ENCODE results near the gene PPP3CA. TPM values are rescaled to one million over a fixed set of nuclear protein-coding genes. Genes with fewer than 3 reads are reported as not detected.

PPP3CA gene
- total and polyA plus RNA-seq, 3 donors from 2014 or later, result 19.1 to 44.5 (median 39.1) TPM

DNA sequence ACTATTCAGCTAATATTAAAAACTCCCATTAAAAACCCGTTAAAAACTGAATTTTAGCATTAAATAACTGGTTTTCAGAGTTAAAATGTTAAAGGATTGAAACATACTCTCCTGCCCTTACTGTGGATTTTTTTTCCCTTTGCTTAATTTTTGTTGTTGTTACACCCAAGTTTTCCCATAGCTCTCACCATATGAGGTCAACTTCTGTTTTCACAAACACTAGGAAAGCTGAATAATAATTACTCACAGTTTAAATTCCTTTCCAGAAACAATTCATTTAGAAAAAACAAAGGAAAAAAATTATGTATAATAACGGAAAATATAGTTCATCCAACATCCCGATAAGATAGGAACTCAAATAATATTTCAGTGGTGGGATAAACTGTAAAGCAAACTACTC is 129.0 kb downstream of the PPP3CA start:
- Histone ChIP-seq H3K9me3 (no peaks in the 10 kb centered on the region), H3K36me3 (ENCODE audit: low read depth, missing control alignments) (no peaks in the 10 kb centered on the region), H3K4me3 (no peak overlapping the region), H3K27ac (no peak overlapping the region), H3K4me1 (no peaks in the 10 kb centered on the region), H3K27me3 (no peaks in the 10 kb centered on the region)
- 55 to 62% methylated on average over 3 of the region's 3 CpGs for WGBS, 2 donors
- TF ChIP-seq POLR2A (IDR thresholded peaks at IDR 0.05), result no peak
- intact Hi-C loops (cut with DNase I; ENCODE audit: low total_unique reads), result no loop called here
- DNase-seq, result no peak

DNA sequence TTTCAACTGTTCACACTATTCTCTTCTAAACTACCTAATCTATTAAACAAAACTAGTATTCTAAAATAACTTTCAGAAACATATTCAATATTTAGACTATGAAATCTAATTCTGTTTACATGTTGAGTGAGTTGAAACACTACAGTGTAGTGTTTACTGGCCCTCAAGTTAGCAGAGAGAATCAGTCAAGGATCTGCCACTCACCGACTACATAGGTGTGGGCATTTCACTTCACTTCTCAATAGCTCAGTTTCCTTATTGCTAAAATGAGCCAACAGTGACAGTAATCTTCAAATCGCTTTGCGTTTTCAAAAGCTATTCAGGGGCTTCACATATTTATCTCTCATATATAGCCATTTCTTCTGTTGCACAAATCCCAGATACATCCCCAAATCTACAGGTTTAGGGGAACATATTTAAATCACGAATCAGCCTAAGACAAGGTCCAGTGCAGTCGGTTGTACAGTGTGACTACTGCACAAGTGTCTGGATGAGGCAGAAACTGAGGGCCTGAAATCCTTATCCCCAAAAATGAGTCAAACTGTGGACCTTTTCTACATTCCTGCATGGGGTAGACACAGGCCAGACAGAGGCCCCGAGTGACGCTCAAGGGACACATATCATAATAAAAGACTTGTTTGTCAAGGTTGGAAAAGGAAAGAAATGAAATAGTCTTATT is 129.8 kb downstream of the PPP3CA start:
- DNase-seq, result no peak
- intact Hi-C loops (cut with DNase I; ENCODE audit: low total_unique reads), result no loop called here
- Histone ChIP-seq H3K9me3 (no peaks in the 10 kb centered on the region), H3K4me3 (no peak overlapping the region), H3K4me1 (no peaks in the 10 kb centered on the region), H3K27me3 (no peaks in the 10 kb centered on the region), H3K27ac (no peak overlapping the region), H3K36me3 (ENCODE audit: low read depth, missing control alignments) (no peaks in the 10 kb centered on the region)
- 87 to 93% methylated on average over 7 of the region's 7 CpGs for WGBS, 2 donors
- TF ChIP-seq POLR2A (IDR thresholded peaks at IDR 0.05), result no peak
- TF ChIP-seq, protein P1, sequence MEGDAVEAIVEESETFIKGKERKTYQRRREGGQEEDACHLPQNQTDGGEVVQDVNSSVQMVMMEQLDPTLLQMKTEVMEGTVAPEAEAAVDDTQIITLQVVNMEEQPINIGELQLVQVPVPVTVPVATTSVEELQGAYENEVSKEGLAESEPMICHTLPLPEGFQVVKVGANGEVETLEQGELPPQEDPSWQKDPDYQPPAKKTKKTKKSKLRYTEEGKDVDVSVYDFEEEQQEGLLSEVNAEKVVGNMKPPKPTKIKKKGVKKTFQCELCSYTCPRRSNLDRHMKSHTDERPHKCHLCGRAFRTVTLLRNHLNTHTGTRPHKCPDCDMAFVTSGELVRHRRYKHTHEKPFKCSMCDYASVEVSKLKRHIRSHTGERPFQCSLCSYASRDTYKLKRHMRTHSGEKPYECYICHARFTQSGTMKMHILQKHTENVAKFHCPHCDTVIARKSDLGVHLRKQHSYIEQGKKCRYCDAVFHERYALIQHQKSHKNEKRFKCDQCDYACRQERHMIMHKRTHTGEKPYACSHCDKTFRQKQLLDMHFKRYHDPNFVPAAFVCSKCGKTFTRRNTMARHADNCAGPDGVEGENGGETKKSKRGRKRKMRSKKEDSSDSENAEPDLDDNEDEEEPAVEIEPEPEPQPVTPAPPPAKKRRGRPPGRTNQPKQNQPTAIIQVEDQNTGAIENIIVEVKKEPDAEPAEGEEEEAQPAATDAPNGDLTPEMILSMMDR (IDR thresholded peaks at IDR 0.05), result no peak

GRCh38 chr4:101211146-101211553 is 136.2 kb downstream of the PPP3CA start:
- intact Hi-C loops (cut with DNase I; ENCODE audit: low total_unique reads), result no loop called here
- no peaks in the 10 kb centered on the region for H3K36me3 ChIP-seq (ENCODE audit: low read depth, missing control alignments)
- TF ChIP-seq, protein P1 (IDR thresholded peaks at IDR 0.05), result no peak
- no peak for TF ChIP-seq POLR2A (IDR thresholded peaks at IDR 0.05)
- no peak overlapping the region for H3K4me3 ChIP-seq
- no peaks in the 10 kb centered on the region for H3K27me3 ChIP-seq
- H3K9me3 ChIP-seq, result no peaks in the 10 kb centered on the region
- H3K4me1 ChIP-seq, result no peaks in the 10 kb centered on the region
- no peak overlapping the region for H3K27ac ChIP-seq
- DNase-seq, result no peak

DNA sequence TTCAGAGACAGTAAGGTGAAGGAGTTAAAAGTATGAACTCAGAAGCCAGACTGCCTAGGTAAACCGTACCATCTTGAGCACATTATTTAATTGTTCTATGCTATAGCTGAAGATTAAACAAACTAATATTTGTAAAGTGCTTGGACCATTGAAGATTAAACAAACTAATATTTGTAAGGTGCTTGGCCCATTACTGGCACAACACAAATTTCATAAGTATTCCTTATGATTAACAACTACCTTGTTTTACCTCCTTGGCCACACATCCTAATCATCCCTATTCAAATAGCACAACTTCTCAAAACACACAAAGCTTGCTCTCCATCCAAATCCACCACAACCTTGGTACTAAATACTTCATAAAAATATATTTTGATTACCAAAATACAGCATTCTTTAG is 137.0 kb downstream of the PPP3CA start:
- no peak for DNase-seq
- no peak for TF ChIP-seq POLR2A (IDR thresholded peaks at IDR 0.05)
- TF ChIP-seq, protein P1 (IDR thresholded peaks at IDR 0.05), result no peak
- Histone ChIP-seq H3K27me3 (no peaks in the 10 kb centered on the region), H3K4me3 (no peak overlapping the region), H3K36me3 (ENCODE audit: low read depth, missing control alignments) (no peaks in the 10 kb centered on the region), H3K27ac (no peak overlapping the region), H3K9me3 (no peaks in the 10 kb centered on the region), H3K4me1 (no peaks in the 10 kb centered on the region)
- intact Hi-C loops (cut with DNase I; ENCODE audit: low total_unique reads), result no loop called here
- WGBS, 2 donors, result 90 to 96% methylated on average over 1 of the region's 1 CpG

DNA sequence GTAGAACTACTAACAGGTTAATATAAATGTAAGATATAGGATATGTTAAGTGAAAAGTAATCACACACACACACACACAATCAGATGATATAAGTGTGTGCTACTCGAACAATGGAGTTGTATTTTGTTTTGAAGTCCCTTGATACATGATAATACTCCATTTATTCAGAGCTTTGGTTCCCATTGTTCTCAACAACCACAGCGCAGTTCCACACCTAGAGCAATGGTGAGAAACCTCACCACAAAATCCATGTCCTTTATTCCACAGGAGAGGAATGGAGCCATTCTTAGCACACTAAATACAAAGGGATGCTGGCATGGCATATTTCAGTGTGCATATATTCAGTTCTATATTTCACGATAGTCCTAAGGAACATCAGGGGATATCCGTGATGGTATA is 139.2 kb downstream of the PPP3CA start:
- no peaks in the 10 kb centered on the region for H3K27me3 ChIP-seq
- WGBS, 2 donors, result 91 to 95% methylated on average over 4 of the region's 4 CpGs
- intact Hi-C loops (cut with DNase I; ENCODE audit: low total_unique reads), result no loop called here
- H3K4me1 ChIP-seq, result no peaks in the 10 kb centered on the region
- no peak overlapping the region for H3K4me3 ChIP-seq
- H3K9me3 ChIP-seq, result no peaks in the 10 kb centered on the region
- TF ChIP-seq, protein P1 (IDR thresholded peaks at IDR 0.05), result no peak
- no peak for TF ChIP-seq POLR2A (IDR thresholded peaks at IDR 0.05)
- no peak for DNase-seq
- H3K27ac ChIP-seq, result no peak overlapping the region
- H3K36me3 ChIP-seq (ENCODE audit: low read depth, missing control alignments), result no peaks in the 10 kb centered on the region
